GM19328 (cell line): ENCODE data around the gene KCNIP1.
"Not testable (repeated sequence)": the region's sequence is repeated elsewhere in the genome, so short reads cannot be mapped to it uniquely, and the experiment has no call there.

Source experiments
- ATAC-seq: cut with Tn5 transposase; IDR thresholded peaks from one replicate; pipeline ENCODE4 v1.9.1; 2021; ENCODE audit warnings: mild to moderate bottlenecking, moderate library complexity; ENCODE audit not compliant: unreplicated experiment

KCNIP1 gene

GRCh38 chr5:170534941-170535340 is 31.1 kb downstream of the KCNIP1 start:
- no peak for ATAC-seq

GRCh38 chr5:170536525-170536924 is 32.7 kb downstream of the KCNIP1 start:
- no peak for ATAC-seq

- ATAC-seq = no peak
Measured at GRCh38 chr5:170537451-170538095, 33.8 kb downstream of the KCNIP1 start.

GRCh38 chr5:170538096-170538465 is 34.3 kb downstream of the KCNIP1 start:
- no peak for ATAC-seq

- no peak for ATAC-seq
Measured at GRCh38 chr5:170538696-170539586, 35.1 kb downstream of the KCNIP1 start.

- ATAC-seq = no peak
Measured at GRCh38 chr5:170540271-170540670, 36.5 kb downstream of the KCNIP1 start.

- no peak for ATAC-seq
Measured at GRCh38 chr5:170541146-170541769, 37.4 kb downstream of the KCNIP1 start.

GRCh38 chr5:170542691-170543293 is 39.0 kb downstream of the KCNIP1 start:
- ATAC-seq = no peak

- no peak for ATAC-seq
Measured at GRCh38 chr5:170545313-170545712, 41.5 kb downstream of the KCNIP1 start.

- no peak for ATAC-seq
Measured at GRCh38 chr5:170545811-170546210, 42.0 kb downstream of the KCNIP1 start.

- no peak for ATAC-seq
Measured at GRCh38 chr5:170546282-170546681, 42.5 kb downstream of the KCNIP1 start.

GRCh38 chr5:170550382-170550781 is 46.6 kb downstream of the KCNIP1 start:
- not testable (repeated sequence) for ATAC-seq

GRCh38 chr5:170551076-170551475 is 47.3 kb downstream of the KCNIP1 start:
- ATAC-seq = no peak

- ATAC-seq = no peak
Measured at GRCh38 chr5:170551622-170552021, 47.8 kb downstream of the KCNIP1 start.

- no peak for ATAC-seq
Measured at GRCh38 chr5:170552621-170553115, 48.8 kb downstream of the KCNIP1 start.

- ATAC-seq = no peak
Measured at GRCh38 chr5:170553218-170553617, 49.4 kb downstream of the KCNIP1 start.

GRCh38 chr5:170554521-170555267 is 50.9 kb downstream of the KCNIP1 start:
- no peak for ATAC-seq

GRCh38 chr5:170557314-170557713 is 53.5 kb downstream of the KCNIP1 start:
- no peak for ATAC-seq

- no peak for ATAC-seq
Measured at GRCh38 chr5:170559296-170559695, 55.5 kb downstream of the KCNIP1 start.

GRCh38 chr5:170560938-170561337 is 57.1 kb downstream of the KCNIP1 start:
- ATAC-seq = no peak
